Colonic mucosa (tissue), 4 donors: ENCODE measurements around the gene PLCH1. TPM values are rescaled to one million over a fixed set of nuclear protein-coding genes. Genes with fewer than 3 reads are reported as not detected.

Experiments
- DNase-seq: peaks from one replicate; pipeline ENCODE4 v3.0.0-alpha.2; 2020
- H3K27ac ChIP-seq: fragments of 200-600 bp; one replicate; pipeline ENCODE4 v1.8.0; 2021
- H3K27me3 ChIP-seq: fragments of 200-600 bp; one replicate; pipeline ENCODE4 v1.8.0; 2021
- H3K36me3 ChIP-seq: fragments of 200-600 bp; one replicate; pipeline ENCODE4 v1.8.0; 2021
- H3K4me1 ChIP-seq: fragments of 200-600 bp; one replicate; pipeline ENCODE4 v1.8.0; 2021; ENCODE audit warnings: mild to moderate bottlenecking
- H3K4me3 ChIP-seq: fragments of 200-600 bp; one replicate; pipeline ENCODE4 v1.8.0; 2021
- H3K9ac ChIP-seq, 2 donors: one replicate each; pipeline ENCODE4 v1.7.0; 2013; ENCODE audit warnings: control low read depth in 2 of 2, low read depth in 2 of 2, low read length in 2 of 2
- H3K9me3 ChIP-seq: fragments of 200-600 bp; one replicate; pipeline ENCODE4 v1.8.0; 2021
- CTCF ChIP-seq: fragments of 200-600 bp; IDR thresholded peaks from one replicate; pipeline ENCODE4 v1.8.0; 2022; ENCODE audit warnings: antibody characterized with exemption, mild to moderate bottlenecking
- intact Hi-C: fragments of 100-400 bp; cut with DNase I; formaldehyde crosslinking; loops from one replicate; pipeline ENCODE4 v1.14.1; 2022
- total RNA-seq, 2 donors: library from RNA; stranded (reverse); fragmentation: NEBNext Ultra II Directional in 1 of 2; extraction: Animal tissue kit (Norgen Biotek cat#: 25700) in 1 of 2; gene quantifications; one replicate each; pipeline ENCODE4 v1.2.1, GENCODE V29; 2021
- donor health status: healthy.
- donor health status: DM: no; HTN: no; CAD: no.
- donor health status: DM: no; HTN: no; CAD: no.

Gene PLCH1
- total RNA-seq, 2 donors from 2014 or later = 8.2 to 11.0 TPM

- no peaks in the 10 kb centered on the region for H3K4me1 ChIP-seq
- no peak for DNase-seq
- TF ChIP-seq CTCF = no peak
- no peaks in the 10 kb centered on the region for H3K27me3 ChIP-seq
- no peak overlapping the region for H3K9ac ChIP-seq
- H3K4me3 ChIP-seq = no peak overlapping the region
- H3K9me3 ChIP-seq = no peaks in the 10 kb centered on the region
- no peak overlapping the region for H3K27ac ChIP-seq
- intact Hi-C loops = no loop called here
- H3K36me3 ChIP-seq = no peaks in the 10 kb centered on the region
Observed at GRCh38 chr3:155512175-155512866, 232.6 kb downstream of the PLCH1 start.

- TF ChIP-seq CTCF = no peak
- no peak overlapping the region for H3K27ac ChIP-seq
- H3K36me3 ChIP-seq = no peaks in the 10 kb centered on the region
- DNase-seq = no peak
- H3K9me3 ChIP-seq = no peaks in the 10 kb centered on the region
- H3K27me3 ChIP-seq = no peaks in the 10 kb centered on the region
- intact Hi-C loops = no loop called here
- no peak overlapping the region for H3K9ac ChIP-seq
- no peaks in the 10 kb centered on the region for H3K4me1 ChIP-seq
- no peak overlapping the region for H3K4me3 ChIP-seq
Observed at GRCh38 chr3:155504682-155505081, 240.2 kb downstream of the PLCH1 start.

- H3K4me3 ChIP-seq = no peak overlapping the region
- no peak for DNase-seq
- H3K36me3 ChIP-seq = no peaks in the 10 kb centered on the region
- TF ChIP-seq CTCF = no peak
- H3K27ac ChIP-seq = no peak overlapping the region
- H3K27me3 ChIP-seq = no peaks in the 10 kb centered on the region
- no peaks in the 10 kb centered on the region for H3K9me3 ChIP-seq
- intact Hi-C loops = no loop called here
- H3K9ac ChIP-seq = no peak overlapping the region
- no peaks in the 10 kb centered on the region for H3K4me1 ChIP-seq
Observed at GRCh38 chr3:155502630-155503029, 242.2 kb downstream of the PLCH1 start.

GRCh38 chr3:155500194-155500818 lies 244.6 kb downstream of the PLCH1 start:
- no peak for TF ChIP-seq CTCF
- no peak overlapping the region for H3K9ac ChIP-seq
- no peaks in the 10 kb centered on the region for H3K36me3 ChIP-seq
- H3K4me3 ChIP-seq = no peak overlapping the region
- H3K4me1 ChIP-seq = no peaks in the 10 kb centered on the region
- H3K27me3 ChIP-seq = no peaks in the 10 kb centered on the region
- intact Hi-C loops = no loop called here
- H3K27ac ChIP-seq = no peak overlapping the region
- no peak for DNase-seq
- no peaks in the 10 kb centered on the region for H3K9me3 ChIP-seq

- intact Hi-C loops = no loop called here
Observed at GRCh38 chr3:155497930-155498647, 246.8 kb downstream of the PLCH1 start.

More at GRCh38 chr3:155497930-155498647, 246.8 kb downstream of the PLCH1 start:
- H3K4me1 ChIP-seq = no peaks in the 10 kb centered on the region
- H3K27me3 ChIP-seq = no peaks in the 10 kb centered on the region
- no peak overlapping the region for H3K27ac ChIP-seq
- H3K9me3 ChIP-seq = no peaks in the 10 kb centered on the region
- no peak overlapping the region for H3K4me3 ChIP-seq
- no peak for DNase-seq
- no peak for TF ChIP-seq CTCF
- H3K9ac ChIP-seq = no peak overlapping the region
- no peaks in the 10 kb centered on the region for H3K36me3 ChIP-seq
